Keratinocyte (primary cell): Measurements from ENCODE around the gene PLAC1. TPM values are rescaled to one million over a fixed set of nuclear protein-coding genes. Genes with fewer than 3 reads are reported as not detected.

Experiments
- DNase-seq: peaks from one replicate; pipeline ENCODE4 v3.0.0-alpha.2; 2011; ENCODE audit warnings: low read depth, missing footprints, low spot score
- FAIRE-seq: peaks from 2 replicates; lab custom pipeline; 2011; peaks lifted over from hg19 to GRCh38; lab: Jason Lieb, UNC
- H2AFZ ChIP-seq: 2 replicates; pipeline ENCODE4 v1.6.0; 2012; ENCODE audit warnings: low read length, control low read depth, inconsistent platforms; ENCODE audit not compliant: control insufficient read depth
- H3K27ac ChIP-seq: 2 replicates; pipeline ENCODE4 v1.5.1; 2011; ENCODE audit warnings: low read length; ENCODE audit not compliant: control insufficient read depth, insufficient read depth
- H3K27me3 ChIP-seq: 3 replicates; pipeline ENCODE4 v1.6.0; 2011; ENCODE audit warnings: low read length; ENCODE audit not compliant: control insufficient read depth, insufficient read depth; ENCODE audit errors: extremely low read depth
- H3K36me3 ChIP-seq, 2 experiments: 2 replicates in 1 of 2; 3 replicates in 1 of 2; pipeline ENCODE4 v1.5.1; 2011; ENCODE audit warnings: low read length in 2 of 2, mild to moderate bottlenecking in 1 of 2; ENCODE audit not compliant: control insufficient read depth in 2 of 2, insufficient read depth in 2 of 2; ENCODE audit errors: extremely low read depth in 1 of 2
- H3K4me1 ChIP-seq: 3 replicates; pipeline ENCODE4 v1.5.1; 2011; ENCODE audit warnings: low read length; ENCODE audit not compliant: control insufficient read depth, insufficient read depth; ENCODE audit errors: extremely low read depth
- H3K4me2 ChIP-seq: 3 replicates; pipeline ENCODE4 v1.6.0; 2011; ENCODE audit warnings: low read depth, low read length; ENCODE audit not compliant: control insufficient read depth, insufficient read depth; ENCODE audit errors: extremely low read depth
- H3K4me3 ChIP-seq, 3 experiments: fragments of 200-600 bp in 1 of 3; sonication (generic) in 1 of 3; 2 replicates in 2 of 3; 3 replicates in 1 of 3; pipeline ENCODE4 v1.5.1; 2011 to 2016; ENCODE audit warnings: low read length in 3 of 3, mild to moderate bottlenecking in 3 of 3, control low read depth in 2 of 3, inconsistent platforms in 1 of 3, low read depth in 1 of 3, mixed read lengths in 1 of 3, mixed run types in 1 of 3, moderate library complexity in 1 of 3; ENCODE audit not compliant: control insufficient read depth in 2 of 3, insufficient read depth in 2 of 3; ENCODE audit errors: extremely low read depth in 1 of 3
- H3K79me2 ChIP-seq: 2 replicates; pipeline ENCODE4 v1.6.0; 2012; ENCODE audit warnings: low read length; ENCODE audit not compliant: control insufficient read depth, insufficient read depth
- H3K9ac ChIP-seq: 3 replicates; pipeline ENCODE4 v1.6.0; 2011; ENCODE audit warnings: low read length; ENCODE audit not compliant: control insufficient read depth, insufficient read depth; ENCODE audit errors: extremely low read depth
- H3K9me1 ChIP-seq: 3 replicates; pipeline ENCODE4 v1.6.0; 2011; ENCODE audit warnings: low read length; ENCODE audit not compliant: control insufficient read depth, insufficient read depth; ENCODE audit errors: extremely low read depth
- H3K9me3 ChIP-seq: 2 replicates; pipeline ENCODE4 v1.5.1; 2012; ENCODE audit warnings: low read depth, low read length; ENCODE audit not compliant: control insufficient read depth
- H4K20me1 ChIP-seq: 3 replicates; pipeline ENCODE4 v1.6.0; 2011; ENCODE audit warnings: low read length; ENCODE audit not compliant: control insufficient read depth, insufficient read depth; ENCODE audit errors: extremely low read depth
- CTCF ChIP-seq, 3 experiments: IDR thresholded peaks in 1 of 3; conservative IDR thresholded peaks in 1 of 3; optimal IDR thresholded peaks in 1 of 3; 2 replicates in 2 of 3; 3 replicates in 1 of 3; pipeline versions ENCODE3 to v1.5.1; 2011; ENCODE audit warnings: low read length in 3 of 3, mild to moderate bottlenecking in 3 of 3, moderate library complexity in 2 of 3, control low read depth in 1 of 3, inconsistent platforms in 1 of 3; ENCODE audit not compliant: insufficient read depth in 2 of 3; ENCODE audit errors: extremely low read depth in 1 of 3
- EZH2 ChIP-seq: IDR thresholded peaks from one replicate; pipeline ENCODE4 v1.6.1; 2012; ENCODE audit warnings: inconsistent platforms, mild to moderate bottlenecking, low read length, moderate library complexity
- dilution Hi-C: fragments of 300-500 bp; cut with MboI; formaldehyde crosslinking; loops from one replicate; pipeline ENCODE4 v1.7.0; 2020; ENCODE audit warnings: low sequenced_read_pairs; ENCODE audit not compliant: extremely low pct_ligation_motif_present
- polyA plus RNA-seq, 5 experiments: library from polyadenylated mRNA; depleted of rRNA in 3 of 5; stranded (reverse) in 3 of 5; stranded (forward) in 1 of 5; unstranded in 1 of 5; fragments of >200 nt; gene quantifications; 1 replicate in 1 of 5; 2 replicates in 3 of 5; 3 replicates in 1 of 5; pipeline versions ENCODE4 v1.2.1 to v1.2.3, GENCODE V29; 2011 to 2012; ENCODE audit warnings: missing spikeins in 2 of 5, low read depth in 1 of 5, low replicate concordance in 1 of 5

PLAC1 gene
- polyA plus RNA-seq, 1 donor (not counting 4 experiments of a cell fraction or from before 2014, with no cell fraction given), result 8.5 TPM

DNA sequence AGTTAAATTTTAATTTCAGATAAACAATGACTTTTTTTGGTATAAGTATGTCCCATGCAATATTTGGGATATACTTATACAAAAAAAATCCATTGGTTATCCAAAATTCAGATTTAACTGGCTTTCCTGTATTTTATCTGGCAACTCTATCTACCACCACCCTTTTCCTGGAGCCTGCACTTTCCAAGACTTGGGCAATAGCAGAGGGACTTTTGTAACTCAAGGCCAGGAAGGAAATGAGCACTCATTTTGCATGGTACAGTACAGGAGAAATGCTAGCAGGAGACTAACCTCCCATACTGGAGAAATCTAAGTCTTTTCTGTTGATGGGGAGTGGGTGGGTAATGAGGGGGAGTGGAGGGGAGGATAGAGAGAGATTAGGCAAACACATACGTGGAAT is 37.7 kb upstream of the PLAC1 start:
- no peak for FAIRE-seq
- no peak overlapping the region for H3K27ac ChIP-seq
- no peaks in the 10 kb centered on the region for H3K79me2 ChIP-seq
- no peak for DNase-seq
- no peaks in the 10 kb centered on the region for H3K9me3 ChIP-seq
- H3K4me3 ChIP-seq, result no peak overlapping the region
- TF ChIP-seq EZH2 (no peak), CTCF (optimal IDR thresholded peaks at IDR 0.05 in 1 of 3, IDR thresholded peaks at IDR 0.05 in 1 of 3, conservative IDR thresholded peaks at IDR 0.05 in 1 of 3; ENCODE audit: extremely low read depth in 1 of 3, insufficient read depth in 2 of 3, low read length in 3 of 3) (no peak)
- no peaks in the 10 kb centered on the region for H3K9me1 ChIP-seq
- dilution Hi-C loops, result no loop called here
- H3K36me3 ChIP-seq, result no peaks in the 10 kb centered on the region
- no peaks in the 10 kb centered on the region for H3K27me3 ChIP-seq
- peaks cover 38% of the 10 kb centered on the region for H3K4me1 ChIP-seq
- no peaks in the 10 kb centered on the region for H4K20me1 ChIP-seq
- H3K9ac ChIP-seq, result no peak overlapping the region
- no peak overlapping the region for H3K4me2 ChIP-seq
- H2AFZ ChIP-seq, result no peak overlapping the region

DNA sequence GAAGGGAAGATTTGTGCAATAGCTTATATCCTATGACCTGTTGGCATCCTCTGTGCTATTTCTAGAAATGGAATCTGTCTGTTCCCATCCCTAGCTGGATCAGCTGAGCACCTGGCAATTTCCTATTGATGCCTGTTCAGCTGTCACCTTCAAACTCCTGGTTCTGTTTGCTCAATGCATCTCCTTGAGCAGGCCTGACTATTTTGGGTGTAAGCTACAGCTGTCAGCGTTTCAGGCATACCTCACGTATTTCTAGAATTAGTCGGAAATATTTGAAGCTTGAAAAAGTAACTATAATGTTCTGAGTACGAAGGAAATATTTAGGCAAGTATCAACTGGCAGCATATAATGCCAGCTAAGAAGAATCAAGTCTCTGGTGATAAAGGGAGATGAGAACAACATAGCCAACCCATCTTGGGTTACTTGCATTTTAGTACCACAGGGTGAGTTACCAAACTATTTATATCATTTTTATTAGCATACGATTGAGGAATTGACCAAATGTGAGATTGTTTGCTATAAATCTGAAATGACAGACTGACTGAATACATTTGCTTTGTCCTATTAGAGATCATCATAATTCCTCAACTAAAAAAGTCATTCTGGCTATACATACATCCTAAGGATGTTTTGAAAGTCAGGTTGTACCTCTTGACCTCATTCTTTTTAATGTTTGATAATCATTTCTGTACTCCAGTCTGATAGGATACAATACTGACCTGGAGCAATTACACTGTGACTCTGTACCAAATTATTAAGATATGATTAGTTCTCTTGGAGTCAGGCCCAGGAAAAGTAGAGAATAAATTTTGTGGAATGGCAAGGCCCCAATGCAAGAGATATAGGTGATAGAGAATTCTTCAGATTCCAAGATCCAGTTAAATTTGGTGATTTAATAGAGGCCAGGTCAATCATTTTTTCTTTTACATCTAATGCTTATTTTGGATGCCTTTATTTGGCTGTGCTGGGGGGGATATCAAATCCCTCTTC is 36.4 kb upstream of the PLAC1 start:
- Histone ChIP-seq H4K20me1 (no peaks in the 10 kb centered on the region), H3K9ac (no peak overlapping the region), H3K27ac (no peak overlapping the region), H3K36me3 (no peaks in the 10 kb centered on the region), H3K27me3 (no peaks in the 10 kb centered on the region), H3K4me3 (no peak overlapping the region), H2AFZ (no peak overlapping the region), H3K79me2 (no peaks in the 10 kb centered on the region), H3K9me3 (no peaks in the 10 kb centered on the region), H3K4me1 (peaks cover 39% of the 10 kb centered on the region), H3K9me1 (no peaks in the 10 kb centered on the region), H3K4me2 (peak overlapping the region; percentile 8)
- FAIRE-seq (peak; percentile 41), DNase-seq (no peak)
- dilution Hi-C loops, result no loop called here
- TF ChIP-seq CTCF (optimal IDR thresholded peaks at IDR 0.05 in 1 of 3, IDR thresholded peaks at IDR 0.05 in 1 of 3, conservative IDR thresholded peaks at IDR 0.05 in 1 of 3; ENCODE audit: extremely low read depth in 1 of 3, insufficient read depth in 2 of 3, low read length in 3 of 3), result no peak
- TF ChIP-seq EZH2, result no peak
